GM21390 (cell line): Measurements from ENCODE around the gene GPR179.
"Not testable (repeated sequence)": the region's sequence is repeated elsewhere in the genome, so short reads cannot be mapped to it uniquely, and the experiment has no call there.

Experiments used
- ATAC-seq: cut with Tn5 transposase; IDR thresholded peaks from one replicate; pipeline ENCODE4 v1.9.1; 2021; ENCODE audit not compliant: unreplicated experiment

The GPR179 gene

GRCh38 chr17:38325221-38325851 is 18.4 kb downstream of the GPR179 start:
- no peak for ATAC-seq

- no peak for ATAC-seq
These were observed 19.0 kb downstream of the GPR179 start for GRCh38 chr17:38324772-38325171.

- ATAC-seq: no peak
These were observed 19.5 kb downstream of the GPR179 start for GRCh38 chr17:38324141-38324697.

GRCh38 chr17:38322897-38323296 is 20.9 kb downstream of the GPR179 start:
- ATAC-seq: no peak

- no peak for ATAC-seq
These were observed 21.5 kb downstream of the GPR179 start for GRCh38 chr17:38322156-38322779.

GRCh38 chr17:38320482-38320881 is 23.3 kb downstream of the GPR179 start:
- no peak for ATAC-seq

- no peak for ATAC-seq
These were observed 26.7 kb downstream of the GPR179 start for GRCh38 chr17:38317081-38317480.

- ATAC-seq: no peak
These were observed 28.3 kb downstream of the GPR179 start for GRCh38 chr17:38315497-38315896.

- ATAC-seq: peak; percentile 95
These were observed 46.8 kb downstream of the GPR179 start, which contains the start of gene MRPL45 for GRCh38 chr17:38296834-38297517. Gene MRPL45 (plus strand): TSS chr17:38297168. CDS start chr17:38297184, 16 bp downstream.

GRCh38 chr17:38295602-38296365 is 48.0 kb downstream of the GPR179 start:
- ATAC-seq: not testable (repeated sequence)

- ATAC-seq: not testable (repeated sequence)
These were observed 54.0 kb downstream of the GPR179 start for GRCh38 chr17:38289760-38290159.

- not testable (repeated sequence) for ATAC-seq
These were observed 55.4 kb downstream of the GPR179 start for GRCh38 chr17:38288217-38288827.

GRCh38 chr17:38286501-38287091 is 57.2 kb downstream of the GPR179 start:
- not testable (repeated sequence) for ATAC-seq

GRCh38 chr17:38285994-38286393 is 57.8 kb downstream of the GPR179 start:
- not testable (repeated sequence) for ATAC-seq
